IPS-18c (cell line): ENCODE data around the gene FAM117A.
A peak's percentile ranks its signal among the peaks of the same experiment; 100 is the strongest.
"Not testable (repeated sequence)": the region's sequence is repeated elsewhere in the genome, so short reads cannot be mapped to it uniquely, and the experiment has no call there.

Experiments
- H3K4me3 ChIP-seq: 2 replicates; pipeline ENCODE4 v1.7.0; 2013; ENCODE audit warnings: low read depth, mild to moderate bottlenecking, low read length, moderate library complexity; ENCODE audit not compliant: insufficient read depth
- H3K9me3 ChIP-seq: one replicate; pipeline ENCODE4 v1.6.1; 2013; ENCODE audit warnings: mild to moderate bottlenecking, low read length, moderate library complexity; ENCODE audit not compliant: control insufficient read depth, insufficient read depth

The FAM117A gene

DNA sequence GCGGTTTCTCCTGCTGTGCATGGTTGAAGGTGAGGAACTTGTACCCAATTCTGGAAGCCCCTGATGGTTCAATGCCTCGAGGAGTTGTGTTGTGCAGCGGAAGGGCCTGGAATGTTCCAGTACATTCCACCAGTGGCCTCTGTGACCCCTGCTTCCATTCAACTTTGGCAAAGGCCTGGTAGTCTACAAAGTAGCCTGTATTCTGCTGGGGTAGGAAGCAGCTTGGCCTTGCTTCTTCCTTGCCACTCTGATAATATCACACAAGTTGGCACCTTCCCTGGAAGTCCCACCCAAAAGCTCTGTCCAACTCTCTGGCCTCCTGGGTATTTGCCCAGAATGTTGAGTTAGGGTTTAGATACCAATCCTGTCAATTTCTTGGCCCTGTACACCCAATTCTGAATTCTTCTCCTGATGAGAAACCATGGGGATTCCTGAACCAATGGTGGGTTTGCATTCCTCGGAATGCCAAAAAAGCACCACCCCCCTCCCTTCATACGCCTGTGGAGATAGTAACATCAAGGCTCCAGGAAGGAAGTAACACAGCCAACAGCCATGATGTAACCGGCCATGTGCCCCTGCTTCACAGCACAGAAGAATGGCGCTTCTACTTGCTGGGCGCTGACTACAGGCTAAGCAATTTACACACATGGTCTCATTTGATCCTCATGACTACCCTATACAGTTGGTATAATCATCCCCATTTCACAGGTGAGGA lies 11.8 kb upstream of the FAM117A start:
- H3K4me3 ChIP-seq, result no peak overlapping the region

DNA sequence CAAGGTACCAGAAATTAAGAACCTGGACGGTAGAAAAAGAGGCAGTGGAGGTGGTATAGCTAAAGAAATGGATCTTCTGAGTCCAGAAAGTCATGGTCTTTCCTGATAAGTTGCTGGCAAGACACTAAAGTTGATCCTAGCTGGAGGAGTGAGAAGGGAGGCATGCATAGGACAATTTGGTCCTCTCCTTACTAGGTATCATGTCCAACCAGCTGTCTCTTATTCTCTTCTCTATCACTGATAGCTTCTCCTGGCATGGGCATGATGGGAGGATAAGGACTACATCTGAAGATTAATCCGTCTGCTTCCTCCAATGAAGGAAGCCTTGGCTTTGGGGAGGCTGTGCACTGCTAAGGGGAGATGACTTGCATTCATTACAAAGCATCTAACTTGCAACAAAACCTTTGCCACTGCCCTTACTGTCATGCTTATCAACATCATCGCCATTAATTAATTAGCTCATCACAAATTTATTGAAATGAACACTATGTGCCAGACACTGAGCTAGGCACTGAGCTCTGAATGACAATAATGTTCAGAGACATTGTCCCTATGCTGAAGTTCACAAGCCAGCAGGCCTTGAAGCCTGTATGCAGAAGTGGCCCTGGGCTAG lies 3.1 kb upstream of the FAM117A start:
- Histone ChIP-seq H3K9me3 (peaks cover 3% of the 10 kb centered on the region), H3K4me3 (no peak overlapping the region)

More for the DNA sequence above, 11.8 kb upstream of the FAM117A start:
- H3K9me3 ChIP-seq, result no peaks in the 10 kb centered on the region

DNA sequence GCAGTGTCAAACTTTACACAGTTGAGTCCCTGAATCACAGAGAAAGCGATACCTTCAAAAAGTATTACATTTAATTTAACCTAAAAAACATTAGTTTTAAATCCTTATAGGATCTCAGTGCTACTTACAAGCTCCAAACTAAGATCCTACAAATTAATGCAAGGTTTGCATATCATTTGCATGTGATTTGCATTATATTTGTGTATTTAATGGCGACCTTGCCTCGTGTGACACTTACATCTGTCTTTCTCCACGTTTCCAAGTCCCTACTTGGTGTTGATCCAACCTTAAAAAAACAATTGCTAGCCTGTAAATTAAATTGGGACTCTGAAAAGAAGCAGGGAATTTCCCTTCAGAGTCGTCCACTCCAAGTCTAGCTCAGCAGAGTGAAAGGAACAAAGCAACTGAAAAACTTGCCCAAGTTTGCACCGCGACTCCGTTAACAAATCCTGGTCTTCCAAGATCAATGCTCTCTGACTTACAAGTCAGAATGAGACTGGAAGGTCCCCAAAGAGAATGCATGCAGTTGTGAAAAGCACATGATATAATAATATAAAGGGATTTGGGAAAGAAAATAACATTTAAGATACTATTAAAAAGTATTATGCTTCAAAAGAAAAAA lies 739 bp upstream of the FAM117A start:
- Histone ChIP-seq H3K9me3 (peaks cover 3% of the 10 kb centered on the region), H3K4me3 (peak overlapping the region; percentile 21; the same call in 1 of the 2 replicates)

DNA sequence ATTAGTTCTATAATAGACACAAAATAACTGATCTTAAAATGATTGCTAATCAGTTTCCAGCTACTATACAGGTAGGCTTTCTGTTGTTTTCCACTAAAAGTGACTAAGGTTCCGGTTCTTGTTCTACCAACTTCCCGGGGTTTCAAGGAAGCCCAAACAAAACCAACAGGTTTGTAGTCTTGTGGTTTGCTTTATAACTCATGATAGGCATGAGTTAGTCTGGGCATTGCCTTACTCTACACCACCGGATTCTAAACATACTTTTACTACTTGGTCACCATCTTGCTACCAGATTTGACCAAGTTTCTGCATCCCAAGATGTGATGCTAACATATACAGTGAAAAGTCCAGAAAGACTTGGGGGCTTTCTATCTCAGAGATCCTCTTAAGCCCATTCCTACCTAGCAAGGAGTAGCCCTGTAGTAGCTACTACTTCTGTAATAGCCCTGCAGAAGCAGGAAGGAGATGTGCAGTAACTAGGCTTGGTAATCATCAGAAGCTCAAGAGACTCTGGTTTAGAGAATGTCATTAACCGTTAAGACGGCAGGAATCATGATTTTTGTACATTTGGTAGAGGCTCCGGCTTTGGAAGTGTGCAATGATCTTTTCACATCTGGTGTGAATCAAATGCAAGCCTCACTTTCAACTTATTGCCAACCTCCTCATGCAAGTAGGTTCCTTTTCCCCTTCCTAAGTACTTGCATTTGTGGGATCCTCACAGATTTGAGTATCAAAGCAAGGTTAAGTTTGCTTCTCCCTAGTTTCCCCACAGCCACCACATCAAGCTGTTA lies 1.6 kb downstream of the FAM117A start:
- Histone ChIP-seq H3K4me3 (peak overlapping the region; percentile 66), H3K9me3 (peaks cover 3% of the 10 kb centered on the region)

DNA sequence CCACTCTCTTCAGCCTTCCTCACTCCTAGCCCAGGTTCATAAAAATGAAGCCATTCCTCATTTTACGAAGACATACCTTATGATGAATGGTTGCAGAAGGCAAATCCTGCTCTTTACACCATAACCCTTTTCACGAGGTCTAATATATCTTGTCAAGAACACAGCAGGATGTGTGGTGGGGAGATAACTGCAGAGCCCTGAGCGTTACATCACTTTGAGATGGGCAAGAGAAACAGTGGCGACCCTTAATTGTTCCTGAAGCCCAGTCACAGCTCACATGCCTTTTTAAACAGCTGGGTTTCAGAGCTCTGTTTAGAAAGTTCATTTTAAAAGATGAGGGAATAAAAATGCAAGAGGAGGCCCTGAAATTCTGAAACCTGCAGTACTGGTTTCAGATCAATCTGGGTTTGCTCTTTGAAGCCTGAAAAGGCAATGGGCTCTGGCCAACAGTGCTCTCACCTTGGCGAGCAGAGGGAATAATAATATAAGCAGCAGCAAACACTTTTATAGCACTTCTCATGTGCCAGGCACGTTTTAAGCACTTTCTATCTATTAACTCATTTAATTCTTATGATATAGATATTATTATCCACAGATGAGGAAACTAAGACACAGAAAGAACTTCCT lies 2.9 kb downstream of the FAM117A start:
- H3K9me3 ChIP-seq, result no peaks in the 10 kb centered on the region
- H3K4me3 ChIP-seq, result no peak overlapping the region

DNA sequence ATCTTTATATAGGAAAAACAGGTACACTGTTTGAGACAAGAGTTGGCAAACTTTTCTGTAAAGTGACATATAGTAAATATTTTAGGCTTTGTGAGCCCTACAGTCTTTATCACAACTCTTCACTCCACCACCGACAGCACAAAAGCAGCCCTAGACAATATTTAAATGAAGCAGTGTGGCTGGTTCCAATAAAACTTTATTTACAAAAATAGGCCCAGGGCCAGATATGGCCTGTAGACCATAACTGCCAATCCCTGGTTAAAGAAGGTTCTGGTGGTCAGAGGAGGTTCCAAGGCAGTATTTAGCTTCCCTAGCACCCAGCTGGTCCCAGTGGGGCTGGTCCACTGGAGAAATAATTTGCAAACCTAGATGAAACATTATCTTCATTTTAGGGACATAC lies 3.6 kb downstream of the FAM117A start:
- Histone ChIP-seq H3K4me3 (no peak overlapping the region), H3K9me3 (no peaks in the 10 kb centered on the region)

DNA sequence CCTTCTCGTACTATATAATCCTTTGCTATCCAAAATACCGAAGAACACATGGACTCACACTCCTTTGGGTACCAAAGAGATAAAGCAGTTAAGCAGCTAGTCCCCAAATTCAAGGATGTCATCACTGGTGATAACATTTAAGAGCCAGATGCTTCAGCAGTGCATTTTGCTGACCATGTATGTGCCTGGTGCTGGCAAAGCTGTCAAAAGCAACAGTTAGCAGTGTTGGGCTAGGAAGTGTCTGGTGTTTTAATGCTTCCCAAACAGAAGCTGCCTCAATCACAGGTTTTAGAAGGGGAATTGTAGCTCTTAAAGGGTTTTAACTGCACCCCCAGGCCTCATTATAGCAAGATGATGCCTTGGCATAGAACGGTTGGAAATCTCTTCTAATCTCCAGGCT lies 4.7 kb downstream of the FAM117A start:
- H3K9me3 ChIP-seq, result no peaks in the 10 kb centered on the region
- no peak overlapping the region for H3K4me3 ChIP-seq

DNA sequence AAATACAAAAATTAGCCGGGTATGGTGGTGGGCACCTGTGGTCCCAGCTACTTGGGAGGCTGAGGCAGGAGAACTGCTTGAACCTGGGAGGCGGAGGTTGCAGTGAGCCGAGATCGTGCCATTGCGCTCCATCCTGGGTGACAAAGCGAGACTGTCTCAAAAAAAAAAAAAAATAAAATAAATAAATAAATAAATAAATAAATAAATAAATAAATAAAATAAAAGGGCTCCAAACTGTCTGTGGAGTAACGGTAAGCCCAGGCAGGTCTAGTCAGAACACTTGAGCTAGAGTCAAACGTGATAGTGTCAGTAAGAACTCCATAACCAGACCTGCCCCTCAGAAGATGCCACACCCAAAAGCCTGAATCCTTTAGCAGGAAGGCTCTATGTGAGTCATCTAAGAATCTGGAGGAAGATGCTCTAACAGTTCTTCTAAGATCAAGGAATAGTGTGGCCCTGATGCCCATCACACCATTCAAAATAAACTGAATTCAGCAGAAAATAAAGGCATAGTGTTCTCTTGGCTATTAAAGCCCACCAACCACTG lies 5.4 kb downstream of the FAM117A start:
- H3K4me3 ChIP-seq, H3K9me3 ChIP-seq: not testable (repeated sequence)

DNA sequence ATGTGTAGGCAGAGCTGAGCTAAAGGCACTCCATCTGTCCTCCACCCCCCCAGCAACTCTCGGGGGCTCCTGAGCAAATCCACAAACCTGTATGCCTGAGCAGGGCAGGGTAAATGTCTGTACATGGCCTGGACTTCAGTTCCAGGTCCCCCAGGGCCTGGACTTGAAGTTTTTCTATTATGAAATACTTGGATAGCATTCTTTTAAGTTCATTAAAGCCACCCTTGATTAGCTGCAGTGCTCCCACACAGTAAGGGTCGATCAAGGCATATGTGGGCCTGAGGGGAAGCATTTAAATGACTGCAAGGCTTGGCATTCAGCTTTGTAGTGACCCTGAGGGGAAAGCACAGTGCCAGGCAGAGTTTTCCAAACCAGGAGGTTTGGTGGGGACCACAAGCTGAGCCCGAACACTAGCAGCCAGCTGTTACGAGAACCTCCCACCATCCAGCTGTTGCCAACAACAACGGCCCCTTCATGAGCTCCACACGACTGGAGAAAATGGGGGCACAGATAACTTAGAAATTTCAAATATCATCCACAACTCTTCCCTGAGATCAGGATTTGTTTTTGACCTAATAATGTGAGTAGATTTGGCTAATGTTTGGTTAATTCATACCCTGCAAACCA lies 6.7 kb downstream of the FAM117A start:
- Histone ChIP-seq H3K9me3 (no peaks in the 10 kb centered on the region), H3K4me3 (no peak overlapping the region)

DNA sequence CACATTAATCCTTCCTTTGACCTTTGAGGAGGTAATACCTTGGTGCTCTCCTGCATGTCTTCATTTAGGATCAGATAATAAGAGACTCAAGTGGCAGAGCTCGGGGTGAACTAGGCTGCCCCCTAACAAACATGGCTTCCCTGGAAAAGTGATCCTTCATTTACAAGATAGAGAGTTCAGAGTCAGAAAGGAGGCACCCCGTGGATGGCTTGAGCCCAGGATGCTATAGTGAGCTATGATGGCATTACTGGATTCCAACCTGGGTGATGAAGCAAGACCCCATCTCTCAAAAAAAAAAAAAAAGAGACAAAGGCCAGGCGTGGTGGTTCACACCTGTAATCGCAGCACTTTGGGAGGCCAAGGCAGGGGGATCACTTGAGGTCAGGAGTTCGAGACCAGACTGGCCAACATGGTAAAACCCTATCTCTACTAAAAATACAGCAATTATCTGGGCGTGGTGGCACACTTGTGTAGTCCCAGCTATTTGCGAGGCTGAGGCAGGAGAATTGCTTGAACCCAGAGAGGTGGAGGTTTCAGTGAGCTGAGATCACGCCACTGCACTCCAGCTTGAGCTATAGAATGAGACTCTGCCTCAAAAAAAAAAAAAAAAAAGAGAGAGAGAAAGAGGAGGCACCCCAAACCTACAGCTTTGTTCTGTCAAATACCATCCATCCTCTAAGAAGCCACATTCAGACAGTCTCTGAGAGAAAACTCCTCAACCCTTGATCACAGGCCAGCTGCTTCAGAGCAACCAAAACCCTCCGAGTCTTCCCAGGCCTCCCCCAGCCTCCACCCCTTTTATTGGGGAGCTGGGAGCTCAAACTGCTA lies 7.4 kb downstream of the FAM117A start:
- Histone ChIP-seq H3K9me3 (no peaks in the 10 kb centered on the region), H3K4me3 (no peak overlapping the region)

DNA sequence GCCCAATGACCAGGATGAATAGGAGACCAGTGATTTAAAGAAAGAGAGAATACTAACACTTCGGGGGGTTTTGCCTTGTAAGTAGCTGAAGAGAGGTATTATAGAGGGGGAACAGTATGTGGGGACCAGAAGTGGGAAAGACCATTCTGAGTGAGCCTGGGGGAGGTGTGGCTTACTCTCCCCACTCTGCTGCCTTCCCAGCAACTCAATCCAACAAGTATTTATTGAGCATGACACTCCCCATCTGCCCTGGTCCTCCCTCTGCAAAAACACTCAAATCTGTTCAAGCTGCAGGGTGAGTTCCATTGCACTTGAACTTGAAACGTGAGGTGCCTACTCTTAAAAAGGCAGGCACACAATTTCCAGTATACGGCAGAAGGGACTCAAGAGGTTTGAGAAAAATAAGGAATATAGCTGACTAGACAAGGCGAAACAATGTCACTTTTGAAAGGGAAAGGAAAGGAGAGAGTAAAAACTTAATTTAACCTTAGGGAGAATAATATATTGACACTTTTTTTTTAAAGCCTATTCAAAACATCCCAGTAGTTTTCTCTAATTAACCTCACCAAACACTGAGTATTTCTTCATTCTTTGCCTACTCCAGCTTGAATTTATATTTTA lies 8.2 kb downstream of the FAM117A start:
- H3K4me3 ChIP-seq, result no peak overlapping the region
- H3K9me3 ChIP-seq, result no peaks in the 10 kb centered on the region

DNA sequence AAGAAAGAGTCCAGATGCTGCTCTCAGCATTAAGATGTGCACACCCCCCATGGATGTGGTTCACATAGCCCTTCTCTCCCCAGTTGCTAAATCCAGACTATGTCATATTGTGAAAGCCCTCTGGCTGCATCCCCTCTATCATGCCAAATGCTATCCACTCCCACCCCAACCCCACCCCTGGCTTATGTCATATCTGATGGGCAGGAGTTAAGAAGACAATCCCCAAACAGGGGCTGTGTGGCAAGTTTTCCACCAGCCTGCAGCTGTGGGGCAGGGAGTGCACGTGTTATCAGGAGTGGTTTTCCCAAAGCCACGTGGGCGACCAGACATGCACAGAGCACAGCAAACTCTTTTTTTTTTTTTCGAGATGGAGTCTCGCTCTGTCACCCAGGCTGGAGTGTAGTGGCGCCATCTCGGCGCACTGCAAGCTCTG lies 10.0 kb downstream of the FAM117A start:
- no peaks in the 10 kb centered on the region for H3K9me3 ChIP-seq

DNA sequence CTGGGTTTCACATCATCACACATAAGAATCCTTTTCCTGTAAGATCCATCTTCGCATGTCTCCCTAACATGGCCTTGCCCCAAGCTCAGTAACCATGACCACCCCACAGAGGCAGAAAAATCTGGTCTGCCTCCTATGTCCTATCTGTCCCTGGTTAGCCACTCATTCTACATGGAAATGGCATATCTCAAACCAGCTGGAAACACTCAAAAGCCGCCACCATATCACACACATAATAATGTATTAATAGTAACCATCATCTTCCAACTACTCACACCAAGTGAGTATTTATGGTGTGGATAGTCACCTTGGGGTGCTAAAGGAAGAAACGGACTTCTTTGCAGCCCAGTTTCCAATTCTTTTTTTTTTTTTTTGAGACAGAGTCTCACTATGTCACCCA lies 11.4 kb downstream of the FAM117A start:
- H3K4me3 ChIP-seq, result no peak overlapping the region
- H3K9me3 ChIP-seq, result no peaks in the 10 kb centered on the region

More for the DNA sequence above, 10.0 kb downstream of the FAM117A start:
- H3K4me3 ChIP-seq, result no peak overlapping the region

DNA sequence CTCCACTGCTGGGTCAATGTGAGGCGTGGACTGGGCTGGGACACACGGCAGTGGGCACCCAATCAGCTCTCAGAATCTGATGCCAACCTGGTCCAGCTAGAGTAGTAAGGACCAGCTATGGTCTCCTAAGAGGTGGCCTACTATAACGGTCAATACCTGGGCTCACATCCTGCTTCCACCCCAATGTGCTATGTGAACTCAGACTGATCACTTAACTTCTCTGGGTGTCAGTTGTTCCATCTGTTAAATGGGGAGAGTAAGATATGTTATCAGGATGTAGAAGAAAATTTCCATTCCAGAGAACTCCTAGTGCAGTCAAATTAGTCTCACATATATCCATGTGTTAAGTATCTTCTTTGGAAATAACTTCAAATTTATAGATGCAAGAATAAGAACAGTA lies 14.2 kb downstream of the FAM117A start:
- Histone ChIP-seq H3K9me3 (no peaks in the 10 kb centered on the region), H3K4me3 (no peak overlapping the region)

DNA sequence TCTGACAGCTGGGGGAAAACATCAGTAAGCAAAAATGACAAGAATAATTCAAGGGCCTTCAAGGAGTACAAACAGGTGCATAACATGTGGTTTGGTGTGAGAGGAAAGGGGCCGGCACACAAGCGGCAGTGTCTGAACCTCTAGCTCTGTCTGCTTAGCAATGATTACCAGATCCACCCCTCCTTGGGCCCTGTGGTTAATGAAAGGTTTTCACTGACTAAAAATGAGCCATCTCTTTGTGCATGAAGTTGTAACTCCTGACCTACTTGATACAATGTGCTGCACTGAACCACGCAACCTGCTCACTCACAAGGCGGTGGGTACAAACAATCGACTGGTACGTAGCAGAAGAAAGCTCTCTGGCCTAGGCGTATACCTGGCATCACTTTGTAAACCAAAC lies 15.1 kb downstream of the FAM117A start:
- H3K4me3 ChIP-seq, result no peak overlapping the region

More for the DNA sequence above, 15.1 kb downstream of the FAM117A start:
- no peaks in the 10 kb centered on the region for H3K9me3 ChIP-seq
